Testis (tissue), 3 donors: ENCODE measurements around the gene PRRX1. TPM values are rescaled to one million over a fixed set of nuclear protein-coding genes. Genes with fewer than 3 reads are reported as not detected.

Source experiments
- DNase-seq: peaks from one replicate; pipeline ENCODE4 v3.0.0-alpha.2; 2019
- H3K27ac ChIP-seq, 2 donors: fragments of 200-600 bp; sonication (generic); one replicate each; pipeline ENCODE4 v1.5.1; 2019
- H3K27me3 ChIP-seq: fragments of 200-600 bp; sonication (generic); one replicate; pipeline ENCODE4 v1.5.1; 2019
- H3K36me3 ChIP-seq: fragments of 200-600 bp; sonication (generic); one replicate; pipeline ENCODE4 v1.5.1; 2017; ENCODE audit warnings: low read depth; ENCODE audit errors: missing control alignments
- H3K4me1 ChIP-seq: fragments of 200-600 bp; sonication (generic); one replicate; pipeline ENCODE4 v1.5.1; 2019
- H3K4me3 ChIP-seq, 2 donors: fragments of 200-600 bp; sonication (generic); one replicate each; pipeline ENCODE4 v1.5.1; 2017 to 2019
- H3K9me3 ChIP-seq: fragments of 200-600 bp; sonication (generic); one replicate; pipeline ENCODE4 v1.5.1; 2017
- CTCF ChIP-seq, 3 experiments: fragments of 450-650 bp in 2 of 3; fragments of 200-600 bp in 1 of 3; sonication (generic) in 1 of 3; IDR thresholded peaks; one replicate each; pipeline ENCODE4 v1.5.1; 2016 to 2019; ENCODE audit warnings: antibody characterized with exemption in 3 of 3, mild to moderate bottlenecking in 2 of 3, moderate library complexity in 1 of 3
- POLR2A ChIP-seq: fragments of 450-650 bp; IDR thresholded peaks from one replicate; pipeline ENCODE4 v1.6.1; 2017; ENCODE audit warnings: antibody characterized with exemption, mild to moderate bottlenecking, moderate library complexity
- WGBS, 2 donors: methylation state at CpG; one replicate each; pipeline ENCODE4 v1.1.5; 2018; 5-methylcytosine and 5-hydroxymethylcytosine counted together
- intact Hi-C: fragments of 100-400 bp; cut with DNase I; formaldehyde crosslinking; loops from one replicate; pipeline ENCODE4 v1.15.1; 2023; ENCODE audit warnings: low total_unique reads
- polyA plus RNA-seq: library from polyadenylated mRNA; stranded (reverse); fragments of 350-450 nt; fragmentation: Illumina TruSeq; extraction: RNeasy Lipid Tissue Mini Kit (QIAGEN cat#74804); gene quantifications from one replicate; pipeline ENCODE4 v1.2.3, GENCODE V29; 2014; ENCODE audit warnings: low read depth, low replicate concordance; ENCODE audit not compliant: insufficient read depth
- total RNA-seq, 2 donors: library from RNA; depleted of rRNA; stranded (reverse); fragments of >200 nt; gene quantifications; one replicate each; pipeline ENCODE4 v1.2.3, GENCODE V29; 2016

The PRRX1 gene
- total and polyA plus RNA-seq, 3 donors from 2014 or later = 26.3 to 74.8 (median 28.5) TPM

- Histone ChIP-seq H3K27me3 (no peaks in the 10 kb centered on the region), H3K27ac (no peak overlapping the region), H3K4me1 (no peaks in the 10 kb centered on the region), H3K36me3 (no peaks in the 10 kb centered on the region), H3K4me3 (no peak overlapping the region), H3K9me3 (no peaks in the 10 kb centered on the region)
- no peak for DNase-seq
- intact Hi-C loops = no loop called here
- WGBS, 2 donors = 68 to 84% methylated on average over 2 of the region's 2 CpGs
- TF ChIP-seq CTCF (IDR thresholded peaks at IDR 0.05) (no peak), POLR2A (no peak)
Measured at GRCh38 chr1:170735366-170736263, 71.7 kb downstream of the PRRX1 start.

DNA sequence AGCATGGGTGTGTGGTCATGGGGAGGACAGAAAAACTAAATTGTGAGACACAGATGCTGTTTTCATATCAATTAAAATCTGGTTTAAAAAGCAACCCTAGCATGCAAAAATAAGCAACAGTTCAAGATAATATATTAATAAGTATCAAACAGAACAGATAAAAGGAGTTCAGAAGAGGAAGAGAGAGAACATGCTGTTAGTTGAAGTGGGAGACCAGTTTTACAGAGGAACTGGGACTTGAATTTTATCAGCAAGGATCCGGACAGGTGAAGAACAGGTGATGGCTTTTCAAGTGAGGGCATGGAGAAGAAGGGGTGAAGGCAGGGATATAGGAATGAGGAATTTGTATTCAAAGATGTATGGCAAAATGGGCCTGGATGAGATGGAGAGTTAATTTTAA lies 75.9 kb downstream of the PRRX1 start:
- intact Hi-C loops = no loop called here
- no peak for DNase-seq
- no peaks in the 10 kb centered on the region for H3K9me3 ChIP-seq
- H3K4me3 ChIP-seq = no peak overlapping the region
- no peaks in the 10 kb centered on the region for H3K27me3 ChIP-seq
- no peaks in the 10 kb centered on the region for H3K36me3 ChIP-seq
- TF ChIP-seq CTCF (IDR thresholded peaks at IDR 0.05) (no peak), POLR2A (no peak)
- H3K27ac ChIP-seq = no peak overlapping the region
- H3K4me1 ChIP-seq = no peaks in the 10 kb centered on the region
- 68 to 75% methylated on average over 1 of the region's 1 CpG for whole genome bisulfite sequencing, 2 donors

DNA sequence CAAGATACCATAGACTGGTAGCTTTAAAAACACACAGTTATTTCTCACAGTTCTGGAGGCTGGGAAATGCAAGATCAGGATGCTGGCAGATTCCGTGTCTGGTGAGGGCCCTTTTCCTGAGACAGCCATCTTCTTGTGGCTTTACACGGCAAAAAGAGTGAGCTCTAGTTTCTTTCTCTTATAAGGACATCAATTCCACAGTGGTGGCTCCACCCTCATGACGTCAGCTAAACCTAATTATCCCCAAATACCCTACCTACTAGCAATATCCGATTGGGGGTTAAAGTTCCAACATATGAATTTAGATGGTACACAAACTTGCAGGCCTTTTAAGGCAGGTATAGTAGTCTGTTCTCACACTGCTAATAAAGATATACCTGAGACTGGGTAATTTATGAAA lies 77.7 kb downstream of the PRRX1 start:
- intact Hi-C loops = no loop called here
- DNase-seq = no peak
- Histone ChIP-seq H3K27me3 (no peaks in the 10 kb centered on the region), H3K9me3 (no peaks in the 10 kb centered on the region), H3K4me1 (no peaks in the 10 kb centered on the region), H3K4me3 (no peak overlapping the region), H3K27ac (no peak overlapping the region), H3K36me3 (no peaks in the 10 kb centered on the region)
- TF ChIP-seq POLR2A = no peak
- no peak for TF ChIP-seq CTCF (IDR thresholded peaks at IDR 0.05)
- 91 to 93% methylated on average over 4 of the region's 4 CpGs for WGBS, 2 donors

DNA sequence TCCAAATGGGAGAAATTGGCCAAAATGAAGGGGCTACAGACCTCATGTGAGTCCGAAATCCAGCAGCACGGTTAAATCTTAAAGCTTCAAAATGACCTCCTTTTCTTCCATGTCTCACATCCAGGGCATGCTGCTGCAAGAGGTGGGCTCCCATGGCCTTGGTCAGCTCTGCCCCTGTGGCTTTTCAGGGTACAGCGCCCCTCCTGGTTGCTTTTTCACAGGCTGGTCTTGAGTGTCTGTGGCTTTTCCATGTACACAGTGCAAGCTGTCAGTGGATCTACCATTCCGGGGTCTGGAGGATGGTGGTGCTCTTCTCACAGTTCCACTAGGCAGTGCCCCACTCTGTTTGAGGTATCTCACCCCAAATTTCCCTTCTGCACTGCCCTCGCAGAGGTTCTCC lies 78.7 kb downstream of the PRRX1 start:
- Histone ChIP-seq H3K36me3 (no peaks in the 10 kb centered on the region), H3K4me1 (no peaks in the 10 kb centered on the region), H3K9me3 (no peaks in the 10 kb centered on the region), H3K27ac (no peak overlapping the region), H3K27me3 (no peaks in the 10 kb centered on the region), H3K4me3 (no peak overlapping the region)
- 86 to 92% methylated on average over 4 to 5 of the region's 5 CpGs for WGBS, 2 donors
- no peak for DNase-seq
- intact Hi-C loops = no loop called here
- no peak for TF ChIP-seq CTCF (IDR thresholded peaks at IDR 0.05)
- TF ChIP-seq POLR2A = no peak

DNA sequence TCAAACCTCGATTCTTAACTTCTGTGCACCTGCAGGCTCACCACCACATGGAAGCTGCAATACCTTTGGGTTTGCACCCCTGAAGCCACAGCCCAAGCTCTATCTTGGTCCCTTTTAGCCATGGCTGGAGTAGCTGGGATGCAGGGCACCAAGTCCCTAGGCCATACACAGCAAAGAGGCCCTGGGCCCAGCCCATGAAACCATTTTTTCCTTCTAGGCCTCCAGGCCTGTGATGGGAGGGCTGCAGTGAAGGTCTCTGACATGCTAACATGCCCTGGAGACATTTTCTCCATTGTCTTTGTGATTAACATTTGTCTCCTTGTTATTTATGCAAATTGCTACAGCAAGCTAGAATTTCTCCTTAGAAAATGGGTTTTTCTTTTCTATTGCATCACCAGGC lies 79.2 kb downstream of the PRRX1 start:
- intact Hi-C loops = no loop called here
- no peak overlapping the region for H3K4me3 ChIP-seq
- no peak for DNase-seq
- WGBS, 2 donors = 83 to 95% methylated on average over 1 of the region's 1 CpG
- H3K36me3 ChIP-seq = no peaks in the 10 kb centered on the region
- no peak for TF ChIP-seq POLR2A
- TF ChIP-seq CTCF (IDR thresholded peaks at IDR 0.05) = no peak
- no peaks in the 10 kb centered on the region for H3K27me3 ChIP-seq
- no peaks in the 10 kb centered on the region for H3K9me3 ChIP-seq
- no peaks in the 10 kb centered on the region for H3K4me1 ChIP-seq
- no peak overlapping the region for H3K27ac ChIP-seq
